LHCN-M2 (cell line): Measurements from ENCODE around the gene RBM26. TPM values are rescaled to one million over a fixed set of nuclear protein-coding genes. Genes with fewer than 3 reads are reported as not detected.

Experiments used
- DNase-seq: peaks from one replicate; pipeline ENCODE4 v3.0.0-alpha.2; 2012; ENCODE audit warnings: low read depth
- total RNA-seq: library from RNA; depleted of rRNA; stranded (reverse); fragments of >200 nt; gene quantifications from 2 replicates; pipeline ENCODE4 v1.2.3, GENCODE V29; 2014

The RBM26 gene
- total RNA-seq, 1 experiment from 2014 or later: 33.1 TPM

- no peak for DNase-seq
Observed at GRCh38 chr13:79336966-79337365, 69.1 kb downstream of the RBM26 start.

DNA sequence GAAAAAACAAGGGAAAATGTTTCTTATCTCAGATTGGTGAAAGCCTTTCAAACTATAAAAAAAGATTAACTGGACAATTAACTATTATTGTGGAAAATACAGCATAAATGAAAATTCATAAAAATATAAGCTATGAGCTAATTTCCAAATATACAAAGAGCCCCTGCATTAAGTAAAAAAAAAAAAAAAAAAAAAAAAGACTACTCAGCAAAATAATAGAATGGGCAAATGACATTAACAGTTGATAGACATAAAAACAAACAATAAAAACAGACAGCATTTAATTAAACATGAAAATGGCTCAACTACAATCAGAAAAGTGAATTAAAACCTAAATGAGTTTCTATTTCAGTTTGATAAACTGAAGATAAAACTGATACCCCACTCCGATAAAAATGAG is 77.5 kb downstream of the RBM26 start:
- DNase-seq: no peak

DNA sequence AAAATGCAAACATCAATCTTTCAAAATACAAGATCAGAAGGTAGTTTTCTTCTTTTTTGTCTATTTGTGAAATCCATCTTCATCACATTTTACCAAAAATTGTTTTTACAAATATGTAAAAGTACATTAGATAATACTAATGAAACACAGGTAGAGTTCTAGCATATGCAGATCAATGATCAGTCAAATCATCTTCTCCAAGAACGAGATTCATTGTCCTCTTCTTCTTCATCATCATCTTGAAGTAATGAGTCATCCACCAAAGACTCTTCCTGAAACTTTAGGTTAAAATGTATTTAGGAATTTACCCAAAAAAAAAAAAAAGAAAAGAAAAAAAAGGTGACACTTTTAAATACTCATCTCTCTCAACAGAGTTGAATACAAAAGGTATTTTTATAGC is 85.6 kb downstream of the RBM26 start:
- no peak for DNase-seq

GRCh38 chr13:79318664-79319063 is 87.4 kb downstream of the RBM26 start:
- DNase-seq: no peak

GRCh38 chr13:79317856-79318255 is 88.2 kb downstream of the RBM26 start:
- no peak for DNase-seq

- no peak for DNase-seq
Observed at GRCh38 chr13:79314652-79315051, 91.4 kb downstream of the RBM26 start.

DNA sequence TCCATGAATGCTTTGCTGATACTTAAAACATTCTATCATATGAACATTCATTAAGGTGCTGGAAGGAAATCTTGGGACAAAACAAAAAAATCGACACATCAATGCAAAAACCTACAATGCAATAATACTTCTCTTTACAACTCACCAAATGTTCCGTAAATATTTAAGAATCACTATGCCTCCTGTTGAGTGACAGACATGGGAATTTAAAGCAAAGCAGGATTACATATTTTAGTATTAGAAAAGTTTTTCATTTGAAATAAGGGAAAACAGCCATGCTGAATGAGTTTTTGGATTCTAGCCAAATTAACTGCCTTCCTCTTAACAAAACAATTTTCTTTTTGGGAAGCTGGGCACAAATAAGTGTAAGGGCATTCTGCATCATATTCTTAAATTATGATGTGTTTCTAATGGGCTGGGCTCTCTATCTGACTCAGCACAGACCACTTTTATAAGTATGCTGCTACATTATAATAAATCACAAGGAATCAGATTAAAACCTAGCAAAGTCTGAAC is 93.7 kb downstream of the RBM26 start:
- no peak for DNase-seq

- no peak for DNase-seq
Observed at GRCh38 chr13:79311386-79311785, 94.7 kb downstream of the RBM26 start.

DNA sequence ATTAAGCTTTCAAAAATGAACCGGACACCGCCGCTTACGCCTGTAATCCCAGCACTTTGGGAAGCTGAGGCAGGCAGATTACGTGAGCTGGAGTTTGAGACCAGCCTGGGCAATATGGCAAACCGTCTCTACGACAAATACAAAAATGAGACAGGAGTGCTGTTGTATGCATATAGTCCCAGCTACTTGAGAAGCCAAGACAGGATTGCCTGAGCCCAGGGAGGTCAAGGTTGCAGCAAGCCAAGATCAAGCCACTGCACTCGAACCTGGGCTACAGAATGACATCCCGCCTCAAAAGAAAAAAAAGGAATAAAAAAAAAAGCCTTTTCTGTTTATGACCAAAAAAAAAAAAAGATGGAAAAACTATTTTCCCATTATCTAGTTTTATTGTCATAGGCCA is 96.4 kb downstream of the RBM26 start:
- no peak for DNase-seq

DNA sequence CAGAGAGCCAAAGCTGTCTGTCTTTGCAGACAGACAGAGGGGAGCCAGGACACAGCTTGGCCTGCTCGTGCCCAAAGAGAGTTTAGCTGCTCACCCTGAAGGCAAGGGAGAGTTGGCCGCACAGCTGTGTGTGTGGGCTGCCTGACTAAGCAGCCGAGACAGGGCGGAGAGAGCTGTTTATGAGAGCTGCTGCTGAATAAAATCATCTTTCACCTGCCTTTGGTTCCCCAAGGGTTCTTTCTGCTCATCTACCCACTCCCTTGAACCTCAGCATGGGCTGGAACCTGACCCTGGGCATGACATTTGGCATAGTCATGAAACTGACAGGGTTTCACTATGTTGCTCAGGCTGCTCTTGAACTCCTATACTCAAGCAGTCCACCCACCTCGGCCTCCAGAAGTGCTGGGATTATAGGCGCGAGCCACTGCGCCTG is 98.2 kb downstream of the RBM26 start:
- DNase-seq: peak; percentile 68

DNA sequence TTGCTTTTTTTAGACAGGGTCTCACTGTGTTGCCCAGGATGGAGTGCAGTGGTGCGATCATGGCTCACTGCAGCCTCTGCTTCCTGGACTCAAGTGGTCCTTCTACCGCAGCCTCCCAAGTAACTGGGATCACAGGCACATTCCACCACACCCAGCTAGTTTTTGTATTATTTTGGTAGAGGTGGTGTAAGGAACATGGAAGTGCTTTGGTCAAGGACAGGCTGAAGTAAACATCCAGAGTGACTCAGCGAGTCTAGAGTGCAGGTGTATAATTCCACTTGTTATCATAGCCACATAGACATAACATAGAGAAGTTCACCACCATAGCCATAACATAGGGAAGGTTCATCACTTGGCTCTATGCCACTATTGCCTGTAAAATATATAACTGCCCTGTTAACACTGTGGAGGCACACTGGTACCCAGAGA is 98.6 kb downstream of the RBM26 start:
- DNase-seq: no peak

GRCh38 chr13:79306650-79307049 is 99.4 kb downstream of the RBM26 start:
- no peak for DNase-seq

DNA sequence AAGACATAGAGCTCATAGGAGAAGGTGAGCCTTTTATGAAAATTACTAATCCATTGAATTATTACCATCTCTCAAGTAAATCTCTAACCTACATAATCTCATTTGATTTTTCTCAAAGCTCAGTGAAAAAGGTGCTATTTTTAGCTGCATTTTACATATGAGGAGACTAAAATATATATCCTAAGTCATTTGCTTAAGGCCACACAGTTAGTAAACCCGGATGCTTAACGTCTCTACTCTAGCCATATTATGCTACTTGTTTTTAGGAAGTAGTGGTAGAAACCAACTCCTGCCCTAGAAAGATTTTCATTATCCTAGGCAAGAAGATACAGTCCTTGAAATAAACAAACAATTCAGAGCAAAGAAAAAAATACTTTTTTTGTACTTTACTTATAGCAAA is 108.9 kb downstream of the RBM26 start:
- DNase-seq: no peak

- peak; percentile 18 for DNase-seq
Observed at GRCh38 chr13:79295906-79296706, 109.9 kb downstream of the RBM26 start.

GRCh38 chr13:79290595-79291244 is 115.3 kb downstream of the RBM26 start:
- no peak for DNase-seq

- DNase-seq: no peak
Observed at GRCh38 chr13:79289571-79289970, 116.5 kb downstream of the RBM26 start.

- no peak for DNase-seq
Observed at GRCh38 chr13:79287939-79288795, 117.9 kb downstream of the RBM26 start.

DNA sequence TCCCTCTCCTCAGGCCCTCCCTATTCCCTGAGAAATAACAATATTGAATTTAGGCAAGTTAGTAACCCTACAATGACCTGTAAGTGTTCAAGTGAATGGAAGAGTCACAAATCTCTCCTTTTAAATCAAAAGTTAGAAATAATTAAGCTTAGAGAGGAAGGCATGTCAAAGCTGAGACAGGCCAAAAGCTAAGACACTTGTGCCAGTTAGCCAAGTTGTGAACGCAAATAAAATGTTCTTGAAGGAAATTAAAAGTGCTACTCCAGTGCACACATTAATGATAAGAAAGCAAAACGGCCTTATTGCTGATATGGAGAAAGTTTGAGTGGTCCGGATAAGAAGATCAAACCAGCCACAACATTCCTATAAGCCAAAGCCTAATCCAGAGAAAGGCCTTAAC is 120.9 kb downstream of the RBM26 start:
- no peak for DNase-seq

DNA sequence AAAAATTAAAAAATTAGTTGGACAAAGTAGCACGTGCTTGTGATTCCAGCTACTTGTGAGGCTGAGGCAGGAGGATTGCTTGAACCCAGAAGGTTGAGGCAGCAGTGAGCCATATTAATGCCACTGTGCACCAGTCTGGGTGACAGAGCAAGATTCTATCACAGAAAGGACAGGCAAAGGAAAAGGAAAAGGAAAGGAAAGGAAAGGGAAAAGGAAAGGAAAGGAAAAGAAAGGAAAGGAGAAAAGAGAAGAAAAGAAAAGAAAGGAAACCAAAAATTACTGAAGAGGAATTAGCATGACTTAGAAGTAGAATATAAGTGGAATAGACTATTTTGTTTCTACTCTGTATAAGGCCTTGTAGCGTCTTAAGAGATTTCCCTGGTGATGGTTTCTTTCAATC is 122.3 kb downstream of the RBM26 start:
- no peak for DNase-seq

DNA sequence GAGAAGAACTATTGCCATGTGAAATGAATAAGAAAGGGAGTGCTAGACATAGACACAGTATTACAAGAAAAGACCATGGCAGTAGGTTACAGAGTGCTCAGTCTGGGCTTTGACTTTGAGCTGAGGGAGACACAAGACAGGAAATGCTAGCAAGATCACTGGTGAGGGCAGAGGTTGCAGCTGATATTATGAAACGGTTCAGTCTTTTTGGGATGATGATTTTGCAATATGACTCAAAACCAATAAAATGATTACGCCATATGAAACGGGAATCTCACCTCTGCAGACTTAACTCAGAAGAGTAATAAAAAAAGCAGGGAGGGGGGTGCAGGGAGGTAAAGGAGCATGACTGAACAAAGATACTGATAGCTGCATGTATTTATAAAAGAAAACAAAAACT is 123.1 kb downstream of the RBM26 start:
- DNase-seq: peak; percentile 17

DNA sequence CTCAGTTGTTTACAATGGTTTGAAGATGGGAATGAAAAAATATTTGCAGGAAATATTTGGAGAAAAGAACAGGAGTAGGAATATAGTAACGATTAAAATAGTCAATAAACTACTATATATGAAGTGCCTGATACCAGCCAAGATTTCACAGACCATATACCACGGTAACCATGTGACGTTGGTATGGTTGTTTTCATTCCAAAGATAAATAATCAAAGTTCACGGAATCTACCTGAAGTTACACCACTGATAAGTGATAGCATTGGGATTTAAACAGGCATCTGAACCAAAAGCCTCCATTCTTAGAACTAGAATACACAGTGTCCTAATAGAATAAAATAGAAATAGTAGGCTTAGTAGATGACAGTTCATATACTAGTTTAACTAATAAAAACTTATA is 123.5 kb downstream of the RBM26 start:
- no peak for DNase-seq

DNA sequence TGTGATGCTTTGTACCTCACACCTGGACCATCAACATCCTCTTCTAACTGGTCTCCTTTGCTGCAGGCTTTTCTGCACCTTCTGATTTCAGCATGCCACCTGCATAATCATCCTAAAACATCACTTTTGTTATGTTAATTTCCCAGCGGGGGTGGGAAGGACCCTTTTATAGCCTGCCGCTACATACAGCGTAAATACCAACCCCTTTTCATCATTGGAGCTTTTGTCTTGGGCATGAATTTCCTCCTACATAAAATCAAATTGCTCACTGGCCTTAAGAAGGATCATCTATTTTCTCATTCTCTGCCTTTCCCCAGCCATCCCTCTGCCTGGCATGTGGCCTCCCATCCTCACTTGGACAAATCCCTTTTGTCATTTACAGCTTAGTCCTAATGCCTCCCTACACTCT is 124.7 kb downstream of the RBM26 start:
- DNase-seq: no peak
